ENCODE data around the gene UBN1. TPM values are rescaled to one million over a fixed set of nuclear protein-coding genes. Genes with fewer than 3 reads are reported as not detected.

The UBN1 gene
- total and polyA plus RNA-seq, 2 donors (not counting 3 experiments of a cell fraction or from before 2014, with no cell fraction given), result 26.0 to 44.8 TPM

DNA sequence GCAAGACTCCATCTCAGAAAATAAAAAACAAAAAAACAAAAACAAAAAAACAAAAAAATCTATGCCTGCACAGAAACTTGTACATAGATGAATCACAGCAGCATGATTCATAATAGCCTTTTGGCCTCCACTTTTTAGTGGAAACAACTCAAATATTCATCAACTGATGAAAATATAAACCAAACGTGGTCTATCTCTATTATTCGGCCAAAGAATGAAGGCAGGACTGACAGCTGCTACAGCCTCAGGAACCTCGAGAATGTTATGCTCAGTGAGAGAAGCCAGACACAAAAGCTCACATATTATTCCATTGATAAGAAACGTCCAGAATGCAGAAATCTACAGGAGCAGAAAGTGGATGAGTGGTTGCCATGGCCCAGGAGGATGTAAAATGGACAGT, 69.8 kb downstream of the UBN1 start:
- no peaks in the 10 kb centered on the region for H3K79me2 ChIP-seq (ENCODE audit: control insufficient read depth, insufficient read depth, low read length)
- no peaks in the 10 kb centered on the region for H3K9me3 ChIP-seq (replicated peaks; ENCODE audit: control insufficient read depth, insufficient read depth, low read length)
- CTCF ChIA-PET, result no interaction called here
- BruUV-seq (replicated peaks), result no TSS peak
- H3K4me2 ChIP-seq (ENCODE audit: insufficient read depth, low read length), result no peak overlapping the region
- dilution Hi-C loops (cut with MboI; ENCODE audit: extremely low pct_ligation_motif_present, low sequenced_read_pairs) (no loop called here), intact Hi-C loops (cut with micrococcal nuclease) (no loop called here)
- no peak overlapping the region for H3K27ac ChIP-seq (ENCODE audit: insufficient read depth, low read depth, low read length)
- H3K9me1 ChIP-seq (replicated peaks; ENCODE audit: control insufficient read depth, extremely low read depth, insufficient read depth, low read length), result no peaks in the 10 kb centered on the region
- H2AFZ ChIP-seq (ENCODE audit: low read depth, low read length), result no peak overlapping the region
- no peak for DNase-seq (ENCODE audit: low read depth, low spot score)
- no peak overlapping the region for H3K9ac ChIP-seq (replicated peaks; ENCODE audit: extremely low read depth, insufficient read depth, low read length)
- TF ChIP-seq FOS (IDR thresholded peaks at IDR 0.05; ENCODE audit: borderline replicate concordance, insufficient read depth, low read length) (peak; percentile 68), MYC (IDR thresholded peaks at IDR 0.05; ENCODE audit: low read depth, low read length) (no peak)
- H3K4me3 ChIP-seq (replicated peaks in 1 of 3; ENCODE audit: insufficient read depth in 1 of 3, low read depth in 1 of 3, low read length in 3 of 3), result no peak overlapping the region
- H4K20me1 ChIP-seq (replicated peaks; ENCODE audit: control insufficient read depth, extremely low read depth, insufficient read depth, low read length), result no peaks in the 10 kb centered on the region
- no peak for FAIRE-seq
- H3K4me1 ChIP-seq (ENCODE audit: control insufficient read depth, extremely low read depth, insufficient read depth, low read length), result no peaks in the 10 kb centered on the region
- H3K27me3 ChIP-seq (ENCODE audit: control insufficient read depth in 2 of 2, insufficient read depth in 2 of 2, low read length in 2 of 2), result no peaks in the 10 kb centered on the region
- no peaks in the 10 kb centered on the region for H3K36me3 ChIP-seq (ENCODE audit: control insufficient read depth in 2 of 2, extremely low read depth in 1 of 2, insufficient read depth in 2 of 2, low read length in 2 of 2)
- POLR2A ChIA-PET, result no interaction called here

DNA sequence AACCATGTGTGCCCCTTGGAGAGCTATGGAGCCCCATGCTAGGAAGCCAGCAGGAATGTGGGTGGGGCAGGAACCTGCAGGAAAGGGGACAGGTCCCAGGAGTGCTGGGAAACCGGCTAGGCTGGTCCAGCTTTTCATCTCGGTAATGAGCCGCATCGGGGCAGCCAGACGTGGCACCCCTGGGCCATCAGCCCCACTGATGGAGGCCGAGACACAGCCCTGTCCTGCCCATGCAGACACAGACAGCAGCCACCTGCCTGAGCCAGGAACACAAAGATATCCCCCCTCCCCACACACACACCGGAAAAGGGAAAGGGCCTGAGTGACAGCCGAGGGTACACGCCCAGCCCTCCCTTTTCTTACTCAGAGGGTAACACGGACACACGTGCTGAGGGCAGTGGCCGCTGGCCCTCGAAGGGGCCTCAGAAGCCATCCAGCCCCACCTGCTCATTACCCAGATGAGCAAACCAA, 71.5 kb downstream of the UBN1 start:
- BruUV-seq (replicated peaks), result no TSS peak
- no peak for TF ChIP-seq POLR2AphosphoS5 (IDR thresholded peaks at IDR 0.05; ENCODE audit: insufficient read depth, low read depth, low read length)
- Histone ChIP-seq H3K79me2 (ENCODE audit: control insufficient read depth, insufficient read depth, low read length) (no peaks in the 10 kb centered on the region), H2AFZ (ENCODE audit: low read depth, low read length) (no peak overlapping the region), H3K27ac (ENCODE audit: insufficient read depth, low read depth, low read length) (no peak overlapping the region), H3K4me1 (ENCODE audit: control insufficient read depth, extremely low read depth, insufficient read depth, low read length) (no peaks in the 10 kb centered on the region), H3K4me2 (ENCODE audit: insufficient read depth, low read length) (no peak overlapping the region), H3K9ac (replicated peaks; ENCODE audit: extremely low read depth, insufficient read depth, low read length) (no peak overlapping the region), H3K4me3 (replicated peaks in 1 of 3; ENCODE audit: insufficient read depth in 1 of 3, low read depth in 1 of 3, low read length in 3 of 3) (no peak overlapping the region), H4K20me1 (replicated peaks; ENCODE audit: control insufficient read depth, extremely low read depth, insufficient read depth, low read length) (no peaks in the 10 kb centered on the region), H3K9me3 (replicated peaks; ENCODE audit: control insufficient read depth, insufficient read depth, low read length) (no peaks in the 10 kb centered on the region), H3K9me1 (replicated peaks; ENCODE audit: control insufficient read depth, extremely low read depth, insufficient read depth, low read length) (no peaks in the 10 kb centered on the region), H3K36me3 (ENCODE audit: control insufficient read depth in 2 of 2, extremely low read depth in 1 of 2, insufficient read depth in 2 of 2, low read length in 2 of 2) (no peaks in the 10 kb centered on the region), H3K27me3 (ENCODE audit: control insufficient read depth in 2 of 2, insufficient read depth in 2 of 2, low read length in 2 of 2) (no peaks in the 10 kb centered on the region)
- CTCF ChIA-PET, result interaction anchor here (3.2 kb wide), 1 partner anchor 13 kb away, joined by 10 read pairs; no protein-coding TSS in a partner anchor
- POLR2A ChIA-PET, result no interaction called here
- dilution Hi-C loops (cut with MboI; ENCODE audit: extremely low pct_ligation_motif_present, low sequenced_read_pairs) (no loop called here), intact Hi-C loops (cut with micrococcal nuclease) (no loop called here)
- DNase-seq (ENCODE audit: low read depth, low spot score) (no peak), FAIRE-seq (no peak)

All from endothelial cell of umbilical vein (primary cell).